ENCODE data around the gene ATP5PB. TPM values are rescaled to one million over a fixed set of nuclear protein-coding genes. Genes with fewer than 3 reads are reported as not detected.

ATP5PB gene
- total and polyA plus RNA-seq, 4 donors: 194 to 256 (median 203) TPM

GRCh38 chr1:111504097-111504496 lies 54.8 kb downstream of the ATP5PB start:
- H3K9ac ChIP-seq (ENCODE audit: insufficient read depth in 1 of 2, low read length in 2 of 2): no peak overlapping the region
- WGBS, 2 donors: 58 to 79% methylated on average over 6 of the region's 6 CpGs
- H3K4me1 ChIP-seq (ENCODE audit: control insufficient read depth in 5 of 5, insufficient read depth in 5 of 5, low read length in 5 of 5): peaks cover 0 to 14% (median 4%) of the 10 kb centered on the region in 5 donors
- H3K4me3 ChIP-seq: no peak overlapping the region
- no peaks in the 10 kb centered on the region for H3K36me3 ChIP-seq (ENCODE audit: control insufficient read depth in 4 of 4, insufficient read depth in 4 of 4, low read length in 4 of 4)
- H3K27me3 ChIP-seq (ENCODE audit: control insufficient read depth in 3 of 3, insufficient read depth in 3 of 3, low read length in 2 of 3): no peaks in the 10 kb centered on the region
- no peak for TF ChIP-seq CTCF (IDR thresholded peaks at IDR 0.05; ENCODE audit: control extremely low read depth, extremely low read depth)
- H3K9me3 ChIP-seq (ENCODE audit: control insufficient read depth in 4 of 4, insufficient read depth in 3 of 4, low read length in 3 of 4): no peaks in the 10 kb centered on the region
- DNase-seq: no peak
- H3K27ac ChIP-seq (ENCODE audit: low read depth in 1 of 2, low read length in 1 of 2): no peak overlapping the region
- no peak for ATAC-seq (ENCODE audit: insufficient read depth, low FRiP score)

DNA sequence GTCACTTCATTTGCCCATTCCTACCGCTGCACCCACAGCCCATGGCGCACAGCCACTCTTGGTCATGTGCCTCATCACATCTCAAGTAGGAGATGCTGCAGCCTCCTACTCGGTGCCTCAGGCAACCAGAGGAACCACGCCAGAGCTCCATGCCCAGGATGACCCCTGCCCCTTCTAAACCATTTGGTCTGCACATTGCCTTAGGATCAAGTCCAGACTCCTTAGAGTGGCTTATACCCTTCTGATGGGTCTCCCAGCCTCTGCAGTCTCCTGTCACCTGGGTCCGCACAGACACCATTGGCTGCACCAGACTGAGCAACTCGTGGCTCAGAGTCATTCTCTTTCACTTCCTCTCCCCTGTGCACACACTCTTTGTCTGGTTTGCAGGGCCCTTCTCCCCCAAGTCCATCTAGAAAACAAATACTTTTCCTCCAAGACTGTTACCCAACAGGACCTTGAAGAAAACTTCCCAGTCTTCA lies 56.4 kb downstream of the ATP5PB start:
- Histone ChIP-seq H3K9ac (ENCODE audit: insufficient read depth in 1 of 2, low read length in 2 of 2) (no peak overlapping the region), H3K27ac (ENCODE audit: low read depth in 1 of 2, low read length in 1 of 2) (peak overlapping the region in 1 of 2 donors; percentile 54), H3K4me3 (no peak overlapping the region), H3K27me3 (ENCODE audit: control insufficient read depth in 3 of 3, insufficient read depth in 3 of 3, low read length in 2 of 3) (no peaks in the 10 kb centered on the region), H3K9me3 (ENCODE audit: control insufficient read depth in 4 of 4, insufficient read depth in 3 of 4, low read length in 3 of 4) (no peaks in the 10 kb centered on the region), H3K36me3 (ENCODE audit: control insufficient read depth in 4 of 4, insufficient read depth in 4 of 4, low read length in 4 of 4) (no peaks in the 10 kb centered on the region), H3K4me1 (ENCODE audit: control insufficient read depth in 5 of 5, insufficient read depth in 5 of 5, low read length in 5 of 5) (peaks cover 4 to 24% (median 9%) of the 10 kb centered on the region in 5 donors)
- no peak for ATAC-seq (ENCODE audit: insufficient read depth, low FRiP score)
- TF ChIP-seq CTCF (IDR thresholded peaks at IDR 0.05; ENCODE audit: control extremely low read depth, extremely low read depth): no peak
- WGBS, 2 donors: 60 to 74% methylated on average over 6 of the region's 6 CpGs
- DNase-seq: no peak

DNA sequence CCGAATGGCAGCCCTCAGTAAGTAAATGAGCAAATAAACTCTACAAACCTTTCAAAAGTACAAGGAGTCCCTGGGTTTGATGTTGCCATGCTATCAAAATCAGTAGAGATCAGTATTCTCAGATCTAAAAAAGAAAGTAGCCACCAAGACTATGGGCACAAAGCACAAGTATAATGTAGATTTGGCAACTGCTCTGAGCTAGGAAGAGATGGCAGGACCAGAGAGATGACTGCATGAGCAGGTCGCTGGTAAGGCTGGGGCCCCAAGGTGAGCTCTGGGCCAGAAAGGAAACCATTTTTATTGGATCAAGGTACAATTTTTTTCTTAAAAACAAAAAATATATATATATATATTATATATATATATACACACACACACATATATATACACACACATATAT lies 57.3 kb downstream of the ATP5PB start:
- ATAC-seq (ENCODE audit: insufficient read depth, low FRiP score) (no peak), DNase-seq (no peak)
- Histone ChIP-seq H3K27ac (ENCODE audit: low read depth in 1 of 2, low read length in 1 of 2) (peak overlapping the region in 1 of 2 donors; percentile 47), H3K36me3 (ENCODE audit: control insufficient read depth in 4 of 4, insufficient read depth in 4 of 4, low read length in 4 of 4) (no peaks in the 10 kb centered on the region), H3K27me3 (ENCODE audit: control insufficient read depth in 3 of 3, insufficient read depth in 3 of 3, low read length in 2 of 3) (no peaks in the 10 kb centered on the region), H3K4me1 (ENCODE audit: control insufficient read depth in 5 of 5, insufficient read depth in 5 of 5, low read length in 5 of 5) (peaks cover 7 to 24% (median 10%) of the 10 kb centered on the region in 5 donors), H3K9ac (ENCODE audit: insufficient read depth in 1 of 2, low read length in 2 of 2) (no peak overlapping the region), H3K4me3 (no peak overlapping the region), H3K9me3 (ENCODE audit: control insufficient read depth in 4 of 4, insufficient read depth in 3 of 4, low read length in 3 of 4) (no peaks in the 10 kb centered on the region)
- 45 to 76% methylated on average over 2 of the region's 2 CpGs for WGBS, 2 donors
- no peak for TF ChIP-seq CTCF (IDR thresholded peaks at IDR 0.05; ENCODE audit: control extremely low read depth, extremely low read depth)
